GM10266 (cell line): Measurements from ENCODE around the gene ZCCHC2.

Source experiments
- DNase-seq: peaks from one replicate; pipeline ENCODE4 v3.0.0; 2012; ENCODE audit errors: extremely low spot score
- CTCF ChIP-seq: IDR thresholded peaks from 2 replicates; pipeline ENCODE4 v1.5.1; 2012; ENCODE audit warnings: mild to moderate bottlenecking, low read depth; ENCODE audit not compliant: control insufficient read depth, insufficient read depth; ENCODE audit errors: missing control alignments

ZCCHC2 gene

DNA sequence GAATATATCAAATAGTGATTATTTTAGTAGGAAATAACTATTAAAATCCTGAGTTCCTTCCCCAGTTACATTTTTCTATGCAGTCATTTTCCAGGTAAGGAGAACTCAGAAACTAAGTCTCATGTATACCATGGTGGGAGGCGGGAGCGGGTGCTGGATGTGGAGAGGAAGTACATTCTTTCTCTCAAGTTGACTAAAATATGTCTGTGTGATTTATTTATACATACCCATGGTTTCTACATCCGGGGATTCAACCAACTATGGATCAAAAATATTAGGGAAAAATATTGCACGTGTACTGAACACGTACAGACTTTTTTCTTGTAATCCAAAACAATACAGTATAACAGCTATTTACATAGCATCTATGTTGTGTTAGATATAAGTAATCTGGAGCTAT, 6.8 kb downstream of the ZCCHC2 start:
- no peak for TF ChIP-seq CTCF
- DNase-seq = no peak

DNA sequence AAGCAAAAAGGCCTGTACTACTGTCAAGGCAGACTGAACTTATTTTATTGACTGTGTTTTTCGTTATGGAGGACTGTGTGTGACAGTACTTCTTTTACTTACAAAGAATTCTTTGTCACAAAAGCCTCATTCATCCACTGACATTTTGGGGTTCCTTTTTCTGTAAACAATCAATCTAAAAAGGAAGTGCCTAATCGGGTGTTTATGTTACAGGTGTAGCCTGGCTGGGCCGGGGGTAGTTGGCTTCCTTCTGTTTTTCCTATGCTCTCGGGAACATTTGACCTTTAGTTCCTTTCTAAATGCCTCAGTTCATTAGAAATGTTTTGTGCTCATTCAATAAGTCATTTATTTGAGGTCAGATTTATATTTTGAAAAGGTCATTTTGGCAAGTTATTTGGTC, 8.3 kb downstream of the ZCCHC2 start:
- TF ChIP-seq CTCF = no peak

DNA sequence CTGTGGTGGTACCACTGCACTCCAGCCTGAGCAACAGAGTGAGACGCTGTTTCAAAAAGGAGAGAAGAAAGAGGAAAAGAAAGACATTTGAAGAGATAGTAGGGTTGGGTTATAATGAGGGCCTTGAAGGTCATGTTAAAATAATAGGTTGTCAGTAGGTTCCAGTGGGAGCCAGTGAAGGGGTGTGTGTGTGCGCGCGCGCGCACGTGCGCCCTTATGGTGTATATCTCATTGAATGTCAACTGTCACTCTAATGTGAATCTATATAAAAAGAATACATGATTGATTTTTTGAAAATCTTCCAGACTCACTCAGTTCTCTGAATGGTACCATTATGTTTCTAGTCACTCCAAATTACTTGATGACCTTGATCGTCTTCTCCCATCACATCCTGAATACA, 9.1 kb downstream of the ZCCHC2 start:
- TF ChIP-seq CTCF = no peak
- DNase-seq = no peak

More for the DNA sequence above, 8.3 kb downstream of the ZCCHC2 start:
- DNase-seq = no peak

DNA sequence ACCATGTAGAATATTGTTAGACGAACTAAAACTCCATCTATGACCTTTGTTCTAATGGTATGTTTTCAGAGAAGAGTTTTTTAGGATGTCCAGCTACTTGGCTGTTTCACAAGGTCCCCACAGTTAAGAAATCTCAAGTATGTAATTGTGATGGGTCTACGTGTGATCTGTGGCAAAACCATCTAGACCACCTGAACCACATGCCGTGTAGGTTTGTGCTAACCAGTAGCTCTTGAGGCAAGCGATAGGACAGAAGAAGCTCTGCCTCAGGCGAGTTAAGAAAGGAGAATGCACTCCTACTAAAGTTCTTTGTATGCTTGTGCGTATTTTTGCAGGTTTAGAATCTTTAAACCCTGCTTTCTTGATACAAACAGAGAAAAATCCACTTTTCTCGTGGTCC, 13.2 kb downstream of the ZCCHC2 start:
- DNase-seq = no peak
- no peak for TF ChIP-seq CTCF

- TF ChIP-seq CTCF = no peak
- no peak for DNase-seq
Measured at GRCh38 chr18:62537042-62537894, 14.4 kb downstream of the ZCCHC2 start.

DNA sequence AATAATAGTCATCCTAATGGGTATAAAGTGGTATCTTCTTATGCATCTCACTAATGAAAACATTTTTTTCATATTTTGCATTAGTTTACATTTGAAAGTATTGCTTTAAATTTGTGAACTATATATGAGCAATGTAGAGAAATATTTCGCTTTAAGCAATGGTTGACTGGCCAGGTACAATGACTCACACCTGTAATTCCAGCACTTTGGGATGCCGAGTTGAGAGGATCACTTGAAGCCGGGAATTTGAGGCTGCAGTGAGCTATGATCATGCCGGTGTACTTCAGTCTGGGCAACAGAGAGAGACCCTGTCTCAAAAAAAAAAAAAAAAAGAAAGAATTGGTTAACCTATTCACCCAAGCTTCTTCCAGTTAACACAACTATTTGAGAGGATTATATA, 15.1 kb downstream of the ZCCHC2 start:
- no peak for DNase-seq
- TF ChIP-seq CTCF = no peak

GRCh38 chr18:62538881-62539280, 16.1 kb downstream of the ZCCHC2 start:
- TF ChIP-seq CTCF = no peak
- DNase-seq = no peak
